Limb (tissue), 2 donors: ENCODE measurements around the gene KCTD11.
"Not testable (repeated sequence)": the region's sequence is repeated elsewhere in the genome, so short reads cannot be mapped to it uniquely, and the experiment has no call there.

Experiments
- DNase-seq, 2 donors: peaks; one replicate each; pipeline ENCODE4 v3.0.0-alpha.2; 2016; ENCODE audit errors: extremely low spot score in 2 of 2

KCTD11 gene

GRCh38 chr17:7343250-7343649 lies 8.7 kb upstream of the KCTD11 start:
- no peak for DNase-seq

DNA sequence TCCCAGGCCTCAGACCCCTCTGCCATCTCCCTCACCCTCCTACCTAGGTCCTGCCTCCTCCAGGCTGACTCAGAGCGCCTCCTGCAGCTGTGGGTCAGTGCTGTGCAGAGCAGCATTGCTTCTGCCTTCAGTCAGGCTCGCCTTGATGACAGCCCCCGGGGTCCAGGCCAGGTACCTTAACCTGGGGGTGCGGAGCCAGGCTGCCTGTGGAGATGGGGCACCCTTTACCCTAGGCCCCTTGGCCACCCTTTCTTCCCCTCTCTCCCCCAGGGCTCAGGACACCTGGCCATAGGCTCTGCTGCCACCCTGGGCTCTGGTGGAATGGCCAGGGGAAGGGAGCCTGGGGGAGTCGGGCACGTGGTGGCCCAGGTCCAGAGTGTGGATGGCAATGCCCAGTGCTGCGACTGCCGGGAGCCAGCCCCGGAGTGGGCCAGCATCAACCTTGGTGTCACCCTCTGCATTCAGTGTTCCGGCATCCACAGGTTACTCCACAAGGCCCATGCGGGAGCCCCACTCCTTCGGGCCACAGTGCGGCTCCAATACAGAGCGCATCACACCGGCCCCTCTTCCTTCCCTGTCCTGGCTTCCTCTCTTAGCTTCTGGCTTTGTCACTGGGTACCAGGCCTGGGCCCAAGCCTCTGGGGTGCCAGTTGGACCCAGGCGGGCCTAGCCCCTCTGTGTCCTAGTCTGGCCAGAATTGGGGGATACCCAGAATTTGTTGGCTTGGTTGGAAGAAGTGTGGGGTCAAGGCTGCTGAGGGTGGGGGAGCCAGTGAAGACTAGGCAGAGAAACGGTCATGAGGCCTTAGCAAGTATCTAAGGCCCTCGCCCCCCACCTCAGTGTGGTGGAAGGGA lies 5.0 kb upstream of the KCTD11 start:
- no peak for DNase-seq

- DNase-seq: no peak
Measured at GRCh38 chr17:7347630-7348477, 4.1 kb upstream of the KCTD11 start.

- no peak for DNase-seq
Measured at GRCh38 chr17:7348478-7349242, 3.3 kb upstream of the KCTD11 start.

GRCh38 chr17:7352503-7352889 lies 534 bp downstream of the KCTD11 start:
- DNase-seq: no peak

DNA sequence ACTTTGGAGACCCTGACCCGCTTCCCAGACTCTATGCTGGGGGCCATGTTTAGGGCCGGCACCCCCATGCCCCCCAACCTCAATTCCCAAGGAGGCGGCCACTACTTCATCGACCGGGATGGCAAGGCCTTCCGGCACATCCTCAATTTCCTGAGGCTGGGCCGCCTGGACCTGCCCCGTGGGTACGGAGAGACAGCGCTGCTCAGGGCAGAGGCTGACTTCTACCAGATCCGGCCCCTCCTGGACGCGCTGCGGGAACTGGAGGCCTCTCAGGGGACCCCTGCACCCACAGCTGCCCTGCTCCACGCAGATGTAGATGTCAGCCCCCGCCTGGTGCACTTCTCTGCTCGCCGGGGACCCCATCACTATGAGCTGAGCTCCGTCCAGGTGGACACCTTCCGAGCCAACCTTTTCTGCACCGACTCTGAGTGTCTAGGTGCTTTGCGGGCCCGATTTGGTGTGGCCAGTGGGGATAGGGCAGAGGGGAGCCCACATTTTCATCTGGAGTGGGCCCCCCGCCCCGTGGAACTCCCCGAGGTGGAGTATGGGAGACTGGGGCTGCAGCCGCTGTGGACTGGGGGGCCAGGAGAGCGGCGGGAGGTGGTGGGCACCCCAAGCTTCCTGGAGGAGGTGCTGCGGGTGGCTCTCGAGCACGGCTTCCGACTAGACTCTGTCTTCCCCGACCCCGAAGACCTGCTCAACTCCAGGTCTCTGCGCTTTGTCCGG lies 1.1 kb downstream of the KCTD11 start:
- DNase-seq: no peak

DNA sequence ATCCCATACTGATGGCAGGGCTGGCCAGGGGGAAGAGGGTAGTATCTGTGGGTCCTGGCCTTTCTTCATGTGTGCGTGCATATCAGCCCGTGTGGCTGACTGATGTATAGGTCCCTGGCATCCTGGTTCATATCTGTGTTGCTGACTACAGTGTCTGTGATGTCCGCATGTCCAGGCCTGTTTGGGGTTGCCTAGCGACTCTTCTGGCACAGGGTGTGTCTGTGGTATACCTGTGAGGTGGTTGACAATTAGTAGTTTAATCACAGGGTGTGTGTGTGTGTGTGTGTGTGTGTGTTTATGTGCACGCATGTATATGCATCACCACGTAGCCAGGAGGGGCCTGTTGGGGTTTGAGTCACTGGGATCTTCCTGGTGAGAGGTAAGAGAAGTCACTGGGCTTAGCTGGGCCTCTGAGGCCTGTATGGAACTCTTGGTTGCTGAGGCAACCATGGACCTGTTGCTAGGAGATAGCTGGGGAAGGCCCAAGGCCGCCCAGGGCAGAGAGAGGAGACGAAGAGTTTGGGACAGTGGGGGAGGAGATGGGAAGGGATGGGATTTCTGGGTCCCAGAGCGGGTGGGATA lies 2.4 kb downstream of the KCTD11 start:
- no peak for DNase-seq

DNA sequence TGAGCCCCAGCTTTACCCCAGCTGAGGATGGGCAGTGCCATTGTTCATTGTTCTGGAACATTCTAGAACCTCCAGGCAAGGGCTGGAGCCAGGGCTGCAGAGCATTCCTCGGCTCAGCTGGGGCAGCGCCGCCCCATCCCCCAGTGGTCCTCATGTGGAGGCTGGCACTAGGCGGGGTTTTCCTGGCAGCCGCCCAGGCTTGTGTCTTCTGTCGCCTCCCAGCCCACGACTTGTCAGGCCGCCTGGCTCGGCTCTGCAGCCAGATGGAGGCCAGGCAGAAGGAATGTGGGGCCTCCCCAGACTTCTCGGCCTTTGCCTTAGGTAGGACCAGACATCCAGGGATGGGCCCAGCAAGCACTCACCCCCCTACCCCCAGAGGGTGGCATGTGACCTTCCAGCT lies 3.1 kb downstream of the KCTD11 start, which contains the start of gene TMEM95:
Gene TMEM95 (plus strand): TSS at position 104 of the 400 bp plus-strand sequence. CDS start 49 bp downstream, at position 153.
- DNase-seq: peak in 1 of 2 donors; percentile 70

DNA sequence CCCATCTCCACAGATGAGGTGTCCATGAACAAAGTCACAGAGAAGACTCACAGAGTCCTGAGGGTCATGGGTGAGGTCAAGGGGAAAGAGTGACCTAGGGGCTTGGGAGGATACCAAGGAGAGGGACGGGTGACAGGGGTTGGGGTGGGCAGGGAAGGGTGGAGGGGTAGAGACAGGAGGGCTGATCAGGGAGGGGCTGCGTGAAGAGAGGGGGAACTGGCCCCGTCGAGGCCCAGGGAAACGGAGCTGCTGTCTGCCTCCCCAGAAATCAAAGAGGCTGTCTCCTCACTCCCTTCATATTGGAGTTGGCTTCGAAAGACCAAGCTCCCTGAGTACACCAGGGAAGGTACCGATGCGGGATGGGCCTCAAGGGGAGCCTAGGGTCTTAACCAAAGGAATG lies 3.6 kb downstream of the KCTD11 start:
- DNase-seq: no peak

DNA sequence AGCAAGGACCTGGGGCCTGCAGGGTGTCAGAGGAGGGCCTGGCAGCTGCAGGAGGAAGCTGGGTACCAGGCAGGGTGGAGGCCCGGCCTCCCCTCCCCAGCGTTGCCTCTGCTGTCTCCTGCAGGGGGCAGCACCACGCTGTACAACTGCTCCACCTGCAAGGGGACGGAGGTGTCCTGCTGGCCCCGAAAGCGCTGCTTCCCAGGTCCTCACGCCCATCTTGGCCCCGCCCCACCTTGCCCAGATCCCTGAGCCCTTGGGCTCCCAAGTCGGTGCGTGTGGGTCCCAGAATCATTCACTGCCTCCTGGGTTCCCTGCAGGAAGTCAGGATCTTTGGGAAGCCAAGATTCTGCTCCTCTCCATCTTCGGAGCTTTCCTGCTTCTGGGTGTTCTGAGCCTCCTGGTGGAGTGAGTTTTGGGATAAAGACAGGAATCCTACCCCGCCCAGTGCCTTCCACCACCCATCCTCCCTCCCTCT lies 4.1 kb downstream of the KCTD11 start:
- peak; percentile 58 to 82 for DNase-seq

DNA sequence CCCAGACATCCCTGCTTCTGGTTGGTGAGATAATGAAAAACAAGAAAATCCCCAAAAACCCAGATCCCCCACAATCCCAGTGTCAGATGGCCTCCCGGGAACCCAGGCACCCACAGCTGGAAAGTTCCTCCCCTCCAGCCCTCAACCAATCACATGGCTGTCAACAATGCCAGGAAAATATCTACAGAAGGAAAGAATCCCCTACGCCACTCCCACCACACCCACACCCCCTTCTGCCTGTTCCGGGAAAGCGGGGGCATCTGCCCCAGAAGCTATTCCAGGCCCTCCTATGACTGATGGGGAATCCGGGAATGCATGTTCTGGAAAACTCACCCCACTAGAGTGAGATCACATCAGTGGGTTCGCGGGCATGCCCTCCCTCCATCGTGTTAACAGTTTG lies 4.8 kb downstream of the KCTD11 start:
- no peak for DNase-seq

DNA sequence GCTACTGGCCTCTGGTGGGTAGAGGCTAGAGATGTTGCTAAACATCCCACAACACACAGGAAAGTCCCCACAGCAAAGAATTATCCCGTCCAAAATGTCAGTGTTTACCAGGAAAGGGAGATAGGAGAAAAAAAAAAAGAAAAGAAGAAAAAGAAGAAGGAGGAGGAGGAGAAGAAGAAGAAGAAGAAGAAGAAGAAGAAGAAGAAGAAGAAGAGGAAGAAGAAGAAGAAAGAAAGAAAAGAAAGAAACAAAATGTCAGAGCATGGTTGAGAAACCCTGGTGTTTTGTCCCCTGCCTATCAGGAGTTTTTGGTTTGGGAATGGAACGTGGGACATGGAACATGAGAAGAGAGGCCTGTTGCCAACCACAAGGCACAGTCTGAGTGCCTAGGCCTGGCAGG lies 5.4 kb downstream of the KCTD11 start:
- no peak for DNase-seq

DNA sequence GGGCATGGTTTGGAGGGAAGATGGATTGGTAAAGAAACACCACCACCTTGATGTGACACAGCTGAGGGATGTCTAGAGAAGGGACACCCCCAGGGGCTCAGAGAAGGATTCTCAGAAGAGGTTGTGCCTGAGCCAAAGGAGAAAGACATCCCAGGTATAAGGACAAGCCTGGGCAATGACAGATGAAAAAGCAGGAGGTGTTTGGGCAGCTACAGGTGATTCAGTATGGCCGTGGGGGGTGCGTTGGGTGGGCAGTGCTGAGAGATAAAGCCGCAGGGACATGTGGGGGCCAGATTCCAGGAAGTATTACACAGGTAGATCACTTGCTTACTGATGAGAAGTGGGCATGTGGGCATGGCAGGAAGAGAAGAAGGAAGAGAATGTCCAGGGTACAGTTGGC lies 9.9 kb downstream of the KCTD11 start:
- no peak for DNase-seq

DNA sequence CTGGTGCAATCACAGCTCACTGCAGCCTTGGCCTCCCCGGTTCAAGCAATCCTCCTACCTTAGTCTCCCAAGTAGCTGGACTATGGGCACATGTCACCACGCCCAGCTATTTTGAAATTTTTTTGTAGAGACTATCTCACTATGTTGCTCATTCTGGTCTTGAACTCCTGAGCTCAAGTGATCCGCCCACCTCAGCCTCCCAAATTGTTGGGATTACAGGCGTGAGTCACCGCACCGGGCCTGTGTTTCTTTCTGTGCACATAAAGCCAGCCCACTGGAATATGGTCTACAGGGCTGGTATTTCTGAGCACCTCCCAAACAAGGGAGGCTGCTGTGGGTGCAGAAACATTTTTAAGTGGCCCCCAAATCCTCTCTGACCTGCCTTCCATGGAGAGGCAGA lies 11.3 kb downstream of the KCTD11 start:
- no peak for DNase-seq

DNA sequence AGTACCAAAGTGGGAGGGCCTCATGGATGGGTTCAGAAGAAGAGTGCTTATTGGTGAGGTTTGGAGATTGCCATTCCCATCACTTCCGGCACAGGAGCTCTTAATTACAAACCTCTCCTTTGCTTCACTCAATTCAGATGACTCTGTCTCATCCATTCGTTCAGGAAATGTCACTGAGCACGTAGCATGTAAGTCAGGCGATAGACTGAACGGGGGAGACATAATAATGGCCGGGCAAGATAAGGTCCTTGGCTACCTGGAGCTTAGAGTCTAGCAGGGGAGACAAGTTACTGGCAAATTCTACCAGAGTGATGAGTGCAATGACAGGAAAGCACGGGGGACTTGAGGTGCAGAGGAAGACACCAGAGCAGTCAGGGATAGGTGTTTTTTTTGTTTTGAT lies 14.0 kb downstream of the KCTD11 start:
- DNase-seq: not testable (repeated sequence)

- no peak for DNase-seq
Measured at GRCh38 chr17:7367083-7367482, 15.1 kb downstream of the KCTD11 start.

- no peak for DNase-seq
Measured at GRCh38 chr17:7367918-7368598, 16.1 kb downstream of the KCTD11 start.

GRCh38 chr17:7368599-7368994 lies 16.6 kb downstream of the KCTD11 start:
- not testable (repeated sequence) for DNase-seq

DNA sequence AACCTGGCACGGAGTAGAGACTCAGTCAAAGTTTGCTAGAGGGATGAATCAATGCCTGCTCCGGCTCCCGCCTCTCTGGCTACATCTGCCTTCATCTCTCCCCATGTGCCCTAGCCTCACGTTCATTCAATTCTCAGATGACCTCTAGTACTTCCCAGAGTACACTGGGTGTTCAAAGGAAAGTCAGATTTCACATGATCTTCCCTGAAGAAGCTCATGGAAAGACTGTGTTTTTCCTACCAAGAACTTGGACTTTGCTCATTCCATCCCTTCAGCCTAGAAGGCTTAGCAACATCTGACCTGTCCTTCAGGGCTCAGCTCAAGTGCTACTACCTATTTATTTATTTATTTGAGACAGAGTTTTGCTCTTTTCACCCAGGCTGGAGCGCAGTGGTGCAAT lies 17.9 kb downstream of the KCTD11 start:
- no peak for DNase-seq

DNA sequence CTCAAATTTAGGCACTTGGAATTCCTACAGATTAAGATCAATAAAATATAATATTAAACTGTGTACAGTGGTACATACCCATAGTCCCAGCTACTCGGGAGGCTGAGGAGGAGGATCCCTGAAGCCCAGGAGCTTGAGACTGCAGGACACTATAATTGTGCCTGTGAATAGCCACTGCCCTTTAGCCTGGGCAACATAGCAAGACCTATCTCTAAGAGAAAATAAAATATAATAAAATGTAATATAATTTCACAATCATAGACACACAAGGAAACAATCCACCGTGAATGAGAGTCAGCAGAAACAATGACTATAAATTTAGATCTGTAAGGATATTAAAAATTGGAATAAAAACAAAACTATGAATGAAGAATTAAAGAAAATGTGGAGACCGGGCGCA lies 18.9 kb downstream of the KCTD11 start:
- DNase-seq: no peak
